Measurements from ENCODE around the gene GTF2E1.

DNA sequence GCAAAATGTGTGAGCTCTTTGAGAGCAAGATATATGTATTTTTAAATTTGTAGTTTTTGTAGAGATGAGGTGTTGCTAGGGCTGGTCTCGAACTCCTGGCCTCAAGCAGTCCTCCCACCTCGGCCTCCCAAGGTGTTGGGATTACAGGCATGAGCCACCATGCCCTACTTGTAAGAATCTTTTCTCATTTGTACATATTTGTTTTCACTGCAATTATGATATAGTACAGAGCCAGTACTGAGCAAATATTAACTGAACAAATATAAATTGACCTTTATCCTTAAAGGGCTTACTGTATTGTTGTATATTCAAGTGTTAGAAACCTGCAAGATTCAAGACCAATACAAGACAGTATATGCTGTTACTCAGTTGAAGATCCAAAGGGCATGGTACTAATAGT lies 53.4 kb downstream of the GTF2E1 start:
- TF ChIP-seq MEIS2 (IDR thresholded peaks at IDR 0.05; ENCODE audit: partially characterized antibody) (no peak), SLC30A9 (CRISPR knock-in tag; IDR thresholded peaks at IDR 0.05) (no peak), SMAD4 (CRISPR knock-in tag; conservative IDR thresholded peaks at IDR 0.05) (no peak), IRF2 (CRISPR knock-in tag; IDR thresholded peaks at IDR 0.05) (no peak), ZNF140 (CRISPR knock-in tag; IDR thresholded peaks at IDR 0.05) (no peak), MYC (IDR thresholded peaks at IDR 0.05; ENCODE audit: low read depth, low read length) (no peak), MYC (CRISPR knock-in tag; IDR thresholded peaks at IDR 0.05; ENCODE audit: borderline replicate concordance, low read depth) (no peak), U2AF1 (optimal IDR thresholded peaks at IDR 0.05; ENCODE audit: low read depth, low read length) (no peak), KLF1 (tag; IDR thresholded peaks at IDR 0.05) (no peak), BMI1 (IDR thresholded peaks at IDR 0.05; ENCODE audit: low read length) (no peak), NR2C1 (IDR thresholded peaks at IDR 0.05) (no peak), NR2C1 (tag; IDR thresholded peaks at IDR 0.05) (no peak)
- TF ChIP-seq, protein P1, sequence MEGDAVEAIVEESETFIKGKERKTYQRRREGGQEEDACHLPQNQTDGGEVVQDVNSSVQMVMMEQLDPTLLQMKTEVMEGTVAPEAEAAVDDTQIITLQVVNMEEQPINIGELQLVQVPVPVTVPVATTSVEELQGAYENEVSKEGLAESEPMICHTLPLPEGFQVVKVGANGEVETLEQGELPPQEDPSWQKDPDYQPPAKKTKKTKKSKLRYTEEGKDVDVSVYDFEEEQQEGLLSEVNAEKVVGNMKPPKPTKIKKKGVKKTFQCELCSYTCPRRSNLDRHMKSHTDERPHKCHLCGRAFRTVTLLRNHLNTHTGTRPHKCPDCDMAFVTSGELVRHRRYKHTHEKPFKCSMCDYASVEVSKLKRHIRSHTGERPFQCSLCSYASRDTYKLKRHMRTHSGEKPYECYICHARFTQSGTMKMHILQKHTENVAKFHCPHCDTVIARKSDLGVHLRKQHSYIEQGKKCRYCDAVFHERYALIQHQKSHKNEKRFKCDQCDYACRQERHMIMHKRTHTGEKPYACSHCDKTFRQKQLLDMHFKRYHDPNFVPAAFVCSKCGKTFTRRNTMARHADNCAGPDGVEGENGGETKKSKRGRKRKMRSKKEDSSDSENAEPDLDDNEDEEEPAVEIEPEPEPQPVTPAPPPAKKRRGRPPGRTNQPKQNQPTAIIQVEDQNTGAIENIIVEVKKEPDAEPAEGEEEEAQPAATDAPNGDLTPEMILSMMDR (IDR thresholded peaks at IDR 0.05 in 2 of 3, conservative IDR thresholded peaks at IDR 0.05 in 1 of 3; ENCODE audit: insufficient read depth in 2 of 3, low read depth in 1 of 3, low read length in 3 of 3): no peak
- TF ChIP-seq, protein P2, sequence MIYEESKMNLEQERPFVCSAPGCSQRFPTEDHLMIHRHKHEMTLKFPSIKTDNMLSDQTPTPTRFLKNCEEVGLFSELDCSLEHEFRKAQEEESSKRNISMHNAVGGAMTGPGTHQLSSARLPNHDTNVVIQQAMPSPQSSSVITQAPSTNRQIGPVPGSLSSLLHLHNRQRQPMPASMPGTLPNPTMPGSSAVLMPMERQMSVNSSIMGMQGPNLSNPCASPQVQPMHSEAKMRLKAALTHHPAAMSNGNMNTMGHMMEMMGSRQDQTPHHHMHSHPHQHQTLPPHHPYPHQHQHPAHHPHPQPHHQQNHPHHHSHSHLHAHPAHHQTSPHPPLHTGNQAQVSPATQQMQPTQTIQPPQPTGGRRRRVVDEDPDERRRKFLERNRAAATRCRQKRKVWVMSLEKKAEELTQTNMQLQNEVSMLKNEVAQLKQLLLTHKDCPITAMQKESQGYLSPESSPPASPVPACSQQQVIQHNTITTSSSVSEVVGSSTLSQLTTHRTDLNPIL (CRISPR knock-in tag; IDR thresholded peaks at IDR 0.05): no peak
